H1 (cell line): Measurements from ENCODE around the gene ARFGAP3. TPM values are rescaled to one million over a fixed set of nuclear protein-coding genes. Genes with fewer than 3 reads are reported as not detected.

Experiments used
- CTCF ChIA-PET: fragments of 300-600 bp; sonication (Branson Sonifier 250); formaldehyde crosslinking; loops from one replicate; lab custom pipeline; 2021; ENCODE audit not compliant: partially characterized antibody; lab: Charles Lee
- POLR2A ChIA-PET: fragments of 300-600 bp; sonication (Branson Sonifier 250); formaldehyde crosslinking; loops from one replicate; lab custom pipeline; 2021; ENCODE audit warnings: inconsistent platforms; ENCODE audit not compliant: partially characterized antibody; lab: Charles Lee
- DNase-seq, 2 experiments: peaks; one replicate each; pipeline versions ENCODE4 v3.0.0 to v3.0.0-alpha.2; 2010 to 2022; ENCODE audit warnings: low spot score in 2 of 2, low read depth in 1 of 2, mixed read lengths in 1 of 2
- FAIRE-seq: peaks from 2 replicates; lab custom pipeline; 2011; peaks lifted over from hg19 to GRCh38; lab: Jason Lieb, UNC
- H2AFZ ChIP-seq: 2 replicates; pipeline ENCODE4 v1.8.1; 2012; ENCODE audit warnings: low read length, inconsistent platforms
- H2AK5ac ChIP-seq: 2 replicates; pipeline ENCODE4 v1.6.1; 2013; ENCODE audit warnings: low read depth, low read length
- H2BK120ac ChIP-seq: replicated peaks from 2 replicates; pipeline ENCODE3; 2013; ENCODE audit warnings: low read depth, low read length, inconsistent platforms
- H2BK12ac ChIP-seq: 2 replicates; pipeline ENCODE4 v1.6.1; 2013; ENCODE audit warnings: low read depth, low read length
- H2BK15ac ChIP-seq: 2 replicates; pipeline ENCODE4 v1.6.1; 2013; ENCODE audit warnings: low read length
- H2BK20ac ChIP-seq: 2 replicates; pipeline ENCODE4 v1.6.1; 2013; ENCODE audit warnings: low read length
- H2BK5ac ChIP-seq: 2 replicates; pipeline ENCODE4 v1.6.1; 2013; ENCODE audit warnings: low read depth, low read length
- H3K14ac ChIP-seq: 2 replicates; pipeline ENCODE4 v1.6.1; 2013; ENCODE audit warnings: inconsistent platforms; ENCODE audit not compliant: insufficient read length
- H3K18ac ChIP-seq: 2 replicates; pipeline ENCODE4 v1.6.1; 2013; ENCODE audit warnings: low read length; ENCODE audit errors: extremely low read depth
- H3K23ac ChIP-seq: 2 replicates; pipeline ENCODE4 v1.6.1; 2013; ENCODE audit warnings: inconsistent platforms; ENCODE audit not compliant: insufficient read length
- H3K23me2 ChIP-seq: 2 replicates; pipeline ENCODE4 v1.6.1; 2013; ENCODE audit warnings: low read depth, low read length
- H3K27ac ChIP-seq: 2 replicates; pipeline ENCODE4 v1.6.1; 2011; ENCODE audit warnings: low read depth, low read length, inconsistent platforms
- H3K27me3 ChIP-seq, 4 experiments: replicated peaks in 1 of 4; 1 replicate in 1 of 4; 2 replicates in 3 of 4; pipeline versions ENCODE4 v1.6.1 to v1.8.1; 2011 to 2013; ENCODE audit warnings: low read length in 3 of 4, mild to moderate bottlenecking in 3 of 4, inconsistent platforms in 2 of 4, mixed read lengths in 2 of 4, moderate library complexity in 1 of 4; ENCODE audit not compliant: control insufficient read depth in 3 of 4, insufficient read depth in 3 of 4; ENCODE audit errors: extremely low read depth in 1 of 4
- H3K36me3 ChIP-seq, 4 experiments: 2 replicates each; pipeline versions ENCODE4 v1.6.1 to v1.8.1; 2011 to 2013; ENCODE audit warnings: mild to moderate bottlenecking in 4 of 4, low read length in 3 of 4, moderate library complexity in 2 of 4, control low read depth in 1 of 4, inconsistent platforms in 1 of 4; ENCODE audit not compliant: insufficient read depth in 4 of 4, control insufficient read depth in 2 of 4
- H3K4ac ChIP-seq: replicated peaks from 2 replicates; pipeline ENCODE3; 2013; ENCODE audit warnings: low read length, low read depth, mixed read lengths, inconsistent platforms; ENCODE audit not compliant: insufficient read length
- H3K4me1 ChIP-seq, 4 experiments: replicated peaks in 1 of 4; 1 replicate in 1 of 4; 2 replicates in 3 of 4; pipeline versions ENCODE4 v1.6.1 to v1.8.1; 2011 to 2013; ENCODE audit warnings: low read length in 3 of 4, inconsistent platforms in 2 of 4, mixed read lengths in 1 of 4; ENCODE audit not compliant: insufficient read depth in 4 of 4, control insufficient read depth in 3 of 4
- H3K4me2 ChIP-seq, 2 experiments: 2 replicates each; pipeline versions ENCODE4 v1.6.1 to v1.8.1; 2011 to 2013; ENCODE audit warnings: low read depth in 2 of 2, low read length in 2 of 2, control low read depth in 1 of 2, inconsistent platforms in 1 of 2, mild to moderate bottlenecking in 1 of 2; ENCODE audit not compliant: insufficient read depth in 1 of 2
- H3K4me3 ChIP-seq, 4 experiments: fragments of 200-600, 300-600 bp in 1 of 4; sonication (generic), shearing (Covaris generic), sonication (Bioruptor Twin) in 1 of 4; 2 replicates each; pipeline versions ENCODE4 v1.5.1 to v1.8.1; 2011 to 2016; ENCODE audit warnings: low read length in 4 of 4, low read depth in 3 of 4, control low read depth in 2 of 4, inconsistent platforms in 2 of 4, mild to moderate bottlenecking in 2 of 4, mixed read lengths in 1 of 4, moderate library complexity in 1 of 4; ENCODE audit not compliant: insufficient read depth in 2 of 4; ENCODE audit errors: extremely low read depth in 1 of 4
- H3K56ac ChIP-seq: replicated peaks from 2 replicates; pipeline ENCODE3; 2013; ENCODE audit warnings: low read depth, mild to moderate bottlenecking, mixed read lengths, low read length, inconsistent platforms; ENCODE audit not compliant: insufficient read length
- H3K79me1 ChIP-seq: 2 replicates; pipeline ENCODE4 v1.6.1; 2013; ENCODE audit warnings: low read depth, low read length, control low read depth
- H3K79me2 ChIP-seq, 2 experiments: 2 replicates each; pipeline versions ENCODE4 v1.6.1 to v1.8.1; 2012 to 2013; ENCODE audit warnings: low read length in 2 of 2, mild to moderate bottlenecking in 2 of 2, inconsistent platforms in 1 of 2; ENCODE audit not compliant: insufficient read depth in 2 of 2, control insufficient read depth in 1 of 2
- H3K9ac ChIP-seq, 4 experiments: replicated peaks in 1 of 4; 1 replicate in 1 of 4; 2 replicates in 3 of 4; pipeline versions ENCODE4 v1.6.1 to v1.8.1; 2011 to 2013; ENCODE audit warnings: low read depth in 3 of 4, low read length in 3 of 4, control low read depth in 2 of 4, mild to moderate bottlenecking in 2 of 4, moderate library complexity in 2 of 4, inconsistent platforms in 1 of 4; ENCODE audit errors: extremely low read depth in 1 of 4
- H3K9me3 ChIP-seq, 2 experiments: 2 replicates each; pipeline versions ENCODE4 v1.6.1 to v1.8.1; 2012 to 2013; ENCODE audit warnings: mild to moderate bottlenecking in 2 of 2, moderate library complexity in 2 of 2, control low read depth in 1 of 2, inconsistent platforms in 1 of 2, low read depth in 1 of 2, low read length in 1 of 2, mixed read lengths in 1 of 2; ENCODE audit not compliant: insufficient read depth in 2 of 2
- H4K20me1 ChIP-seq, 2 experiments: replicated peaks in 1 of 2; 2 replicates each; pipeline versions ENCODE3 to v1.8.1; 2011 to 2013; ENCODE audit warnings: inconsistent platforms in 2 of 2, low read length in 2 of 2, mild to moderate bottlenecking in 1 of 2; ENCODE audit not compliant: insufficient read depth in 2 of 2, control insufficient read depth in 1 of 2
- H4K5ac ChIP-seq: 2 replicates; pipeline ENCODE4 v1.6.1; 2013; ENCODE audit warnings: low read length, low read depth, mixed read lengths, inconsistent platforms; ENCODE audit not compliant: insufficient read length
- H4K8ac ChIP-seq: 2 replicates; pipeline ENCODE4 v1.8.0; 2013; ENCODE audit warnings: mild to moderate bottlenecking, moderate library complexity, low read length, inconsistent platforms; ENCODE audit not compliant: insufficient read depth; ENCODE audit errors: extremely low read depth
- H4K91ac ChIP-seq: replicated peaks from 2 replicates; pipeline ENCODE3; 2013; ENCODE audit warnings: low read length, mixed read lengths, inconsistent platforms; ENCODE audit not compliant: insufficient read length
- CHD1 ChIP-seq: IDR thresholded peaks from 2 replicates; pipeline ENCODE4 v1.6.1; 2012; ENCODE audit warnings: low read depth, low read length, improper control_type of control experiment
- CTBP2 ChIP-seq: IDR thresholded peaks from 2 replicates; pipeline ENCODE4 v1.7.0; 2011; ENCODE audit warnings: borderline replicate concordance, mild to moderate bottlenecking, moderate library complexity, mixed read lengths, low read length; ENCODE audit not compliant: insufficient read depth, insufficient read length
- CTCF ChIP-seq, 3 experiments: IDR thresholded peaks; 1 replicate in 2 of 3; 2 replicates in 1 of 3; pipeline versions ENCODE4 v1.5.1 to v1.6.1; 2011; ENCODE audit warnings: low read length in 3 of 3, mild to moderate bottlenecking in 3 of 3, inconsistent platforms in 2 of 3, low read depth in 1 of 3, moderate library complexity in 1 of 3; ENCODE audit not compliant: insufficient read depth in 1 of 3; ENCODE audit errors: control extremely low read depth in 1 of 3
- KDM5A ChIP-seq: fragments of 200-600 bp; IDR thresholded peaks from 2 replicates; pipeline ENCODE4 v1.7.1; 2012; ENCODE audit warnings: mild to moderate bottlenecking, low read length, inconsistent platforms, mixed read lengths
- MAX ChIP-seq: IDR thresholded peaks from 2 replicates; pipeline ENCODE4 v1.6.1; 2012; ENCODE audit warnings: inconsistent platforms
- POLR2A ChIP-seq, 2 experiments: IDR thresholded peaks; 1 replicate in 1 of 2; 2 replicates in 1 of 2; pipeline ENCODE4 v1.6.1; 2011; ENCODE audit warnings: low read depth in 2 of 2, low read length in 2 of 2, mild to moderate bottlenecking in 2 of 2; ENCODE audit errors: control extremely low read depth in 1 of 2
- POLR2AphosphoS5 ChIP-seq: IDR thresholded peaks from 2 replicates; pipeline ENCODE4 v1.6.1; 2011; ENCODE audit warnings: low read depth, low read length
- RAD21 ChIP-seq, 2 experiments: IDR thresholded peaks in 1 of 2; conservative IDR thresholded peaks in 1 of 2; 2 replicates each; pipeline ENCODE4 v1.6.1; 2011; ENCODE audit warnings: low read depth in 2 of 2, low read length in 2 of 2, improper control_type of control experiment in 1 of 2, inconsistent platforms in 1 of 2, mild to moderate bottlenecking in 1 of 2, moderate library complexity in 1 of 2
- SIX5 ChIP-seq: IDR thresholded peaks from 2 replicates; pipeline ENCODE4 v1.6.1; 2011; ENCODE audit warnings: mild to moderate bottlenecking, low read depth, low read length
- SP1 ChIP-seq: IDR thresholded peaks from 2 replicates; pipeline ENCODE4 v1.6.1; 2011; ENCODE audit warnings: low read depth, low read length
- WGBS, 2 experiments: shearing (Covaris generic) in 1 of 2; methylation state at CpG; one replicate each; pipeline versions ENCODE4 v1.1.6 to v1.1.7; 2013 to 2015; ENCODE audit warnings: low lambda C conversion rate in 2 of 2, mixed read lengths in 2 of 2, inconsistent platforms in 1 of 2, low coverage in 1 of 2, missing lambda C conversion rate in 1 of 2; ENCODE audit not compliant: insufficient replicate concordance in 2 of 2, insufficient coverage in 1 of 2, insufficient read length in 1 of 2; ENCODE audit errors: extremely low coverage in 1 of 2, missing lambda C conversion rate in 1 of 2; 5-methylcytosine and 5-hydroxymethylcytosine counted together
- polyA plus RNA-seq, 7 experiments: library from polyadenylated mRNA; depleted of rRNA in 3 of 7; stranded (reverse) in 5 of 7; unstranded in 2 of 7; fragments of >200 nt in 5 of 7; fragments of 200-250 nt in 2 of 7; gene quantifications; 1 replicate in 5 of 7; 2 replicates in 1 of 7; 4 replicates in 1 of 7; pipeline versions ENCODE4 v1.2.1 to v1.2.3, GENCODE V29; 2011 to 2013; ENCODE audit warnings: missing spikeins in 2 of 7, mixed read lengths in 2 of 7
- total RNA-seq: library from RNA; stranded (reverse); fragmentation: NEBNext Ultra II Directional; extraction: Animal tissue kit (Norgen Biotek cat#: 25700); gene quantifications from 2 replicates; pipeline ENCODE4 v1.2.1, GENCODE V29; 2021

Gene ARFGAP3
- total and polyA plus RNA-seq, 2 of the 8 experiments (the other 6 are each of a cell fraction or from before 2014, with no cell fraction given) = 9.7 to 16.0 TPM

- FAIRE-seq = peak; percentile 73
Measured at GRCh38 chr22:42820045-42820763, 36.9 kb downstream of the ARFGAP3 start.

More at GRCh38 chr22:42820045-42820763, 36.9 kb downstream of the ARFGAP3 start:
- Histone ChIP-seq H3K79me1 (no peaks in the 10 kb centered on the region), H3K9ac (no peak overlapping the region), H3K4ac (no peak overlapping the region), H2BK12ac (no peak overlapping the region), H2AK5ac (no peak overlapping the region), H3K14ac (no peak overlapping the region), H3K4me2 (no peak overlapping the region), H3K4me3 (no peak overlapping the region), H4K5ac (no peak overlapping the region), H2BK15ac (no peak overlapping the region), H4K91ac (no peak overlapping the region), H2BK120ac (no peak overlapping the region), H3K9me3 (peaks cover 0 to 4% of the 10 kb centered on the region in 2 experiments; a peak in 2 of 4 replicates), H3K23me2 (peaks cover 2% of the 10 kb centered on the region; the same call in 1 of the 2 replicates), H3K18ac (no peak overlapping the region), H2BK5ac (no peak overlapping the region), H3K27me3 (no peaks in the 10 kb centered on the region), H3K23ac (no peak overlapping the region), H2BK20ac (no peak overlapping the region), H3K36me3 (no peaks in the 10 kb centered on the region; a peak in 1 of 8 replicates), H3K79me2 (no peaks in the 10 kb centered on the region), H4K20me1 (no peaks in the 10 kb centered on the region), H4K8ac (no peak overlapping the region), H2AFZ (no peak overlapping the region), H3K27ac (no peak overlapping the region), H3K4me1 (no peaks in the 10 kb centered on the region), H3K56ac (no peak overlapping the region)
- TF ChIP-seq KDM5A (no peak), RAD21 (IDR thresholded peaks at IDR 0.05 in 1 of 2, conservative IDR thresholded peaks at IDR 0.05 in 1 of 2; ENCODE audit: low read depth in 2 of 2, low read length in 2 of 2) (peak; percentile 70 to 73), SP1 (no peak), CHD1 (no peak), POLR2A (IDR thresholded peaks at IDR 0.05; ENCODE audit: control extremely low read depth in 1 of 2, low read depth in 2 of 2, low read length in 2 of 2) (no peak), CTBP2 (no peak), POLR2AphosphoS5 (no peak), MAX (no peak), CTCF (IDR thresholded peaks at IDR 0.05; ENCODE audit: control extremely low read depth in 1 of 3, insufficient read depth in 1 of 3, low read depth in 1 of 3, low read length in 3 of 3) (peak in 2 of 3 experiments; percentile 40 to 62; a peak in 2 of 4 replicates), SIX5 (no peak)
- POLR2A ChIA-PET = interaction anchor here (1.4 kb wide), 1 partner anchor 205 kb away, joined by 4 read pairs; the partner anchor contains the start of gene POLDIP3
- CTCF ChIA-PET = interaction anchor here (0.5 to 4.3 kb wide), 46 partner anchors 8 to 437 kb away, joined by 3 to 37 read pairs (median 5); no protein-coding TSS in a partner anchor
- WGBS, 2 experiments = 77% methylated on average over 9 of the region's 9 CpGs; no CpG with 5 or more reads in 1 of the 2 experiments
- DNase-seq = no peak
